Heart left ventricle (tissue), 13 donors: ENCODE data around the gene SORBS1.

Source experiments
- CTCF ChIP-seq, 12 donors: fragments of 200-600 bp; sonication (generic) in 4 of 12; IDR thresholded peaks; one replicate each; pipeline versions ENCODE4 v1.5.0 to v1.8.0; 2018 to 2022; ENCODE audit warnings: antibody characterized with exemption in 12 of 12, mild to moderate bottlenecking in 5 of 12
- POLR2A ChIP-seq, 2 donors: fragments of 450-650 bp; IDR thresholded peaks; one replicate each; pipeline ENCODE4 v1.6.1; 2017; ENCODE audit warnings: antibody characterized with exemption in 2 of 2, mild to moderate bottlenecking in 2 of 2, moderate library complexity in 2 of 2
- donor health status: ischemic (EF 13 %, LVEDD 7.1; RV severe dilation, severe dysfunction).
- donor health status: DM: no; HTN: yes; CAD: no.
- donor health status: DM: no; HTN: no; CAD: no.
- donor health status: ischemic (EF 25% LVEDD 6.9; RV normal size, moderate dysfunction).
- donor health status: ischemic (EF 25% LVEDD 5.7; RV mildly dilated, moderate dysfunction).
- donor health status: ischemic (EF 35%, LVEDD 5.7; RV mildly dilated, moderate dysfunction).
- donor health status: nonischemic (EF 11% LVEDD 7.7; RV severe dilation, severe dysfunction).
- donor health status: DM: yes; HTN: yes; CAD: no.
- donor health status: PGD.
- donor health status: ischemic (EF 29% LVEDD 5.4; RV normal size, mild dysfunction).
- donor health status: nonischemic (EF 23%, LVEDD 6.1; RV moderate dilation, normal function).

- TF ChIP-seq CTCF (IDR thresholded peaks at IDR 0.05), result no peak
- no peak for TF ChIP-seq POLR2A (IDR thresholded peaks at IDR 0.05)
Measured at GRCh38 chr10:95542761-95543160, 18.4 kb downstream of the SORBS1 start.
